ENCODE data around the gene SEMA3C. TPM values are rescaled to one million over a fixed set of nuclear protein-coding genes. Genes with fewer than 3 reads are reported as not detected.

SEMA3C gene
- total RNA-seq, 4 donors from 2014 or later, result 117 to 181 (median 158) TPM

DNA sequence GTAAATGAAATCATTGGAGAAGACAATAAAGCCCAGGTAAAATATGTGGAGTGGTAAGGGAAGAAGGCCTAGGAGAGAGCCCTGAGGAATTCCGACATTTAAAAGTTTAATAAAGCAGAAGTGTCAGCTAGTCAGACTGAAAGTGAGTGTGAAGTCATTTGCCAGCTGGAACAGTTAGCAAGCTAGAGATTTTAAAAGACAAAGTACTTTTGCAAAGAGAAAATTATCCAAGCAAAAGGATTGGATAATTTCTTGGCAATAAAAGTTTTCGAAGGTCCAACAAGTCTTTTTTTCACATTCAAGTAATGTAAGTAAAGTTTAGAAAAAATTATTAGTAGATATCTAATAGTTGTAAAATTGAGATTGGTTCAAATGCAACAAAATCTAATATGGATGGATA is 27.1 kb upstream of the SEMA3C start:
- Histone ChIP-seq H3K9me3 (no peaks in the 10 kb centered on the region), H3K4me1 (peaks cover 10 to 35% (median 29%) of the 10 kb centered on the region in 4 donors), H3K36me3 (no peaks in the 10 kb centered on the region), H3K27ac (replicated peaks in 1 of 4) (no peak overlapping the region), H3K4me3 (no peak overlapping the region), H3K27me3 (no peaks in the 10 kb centered on the region)
- intact Hi-C loops (cut with DNase I), result no loop called here
- no peak for TF ChIP-seq EP300 (IDR thresholded peaks at IDR 0.05)
- TF ChIP-seq, protein P1, sequence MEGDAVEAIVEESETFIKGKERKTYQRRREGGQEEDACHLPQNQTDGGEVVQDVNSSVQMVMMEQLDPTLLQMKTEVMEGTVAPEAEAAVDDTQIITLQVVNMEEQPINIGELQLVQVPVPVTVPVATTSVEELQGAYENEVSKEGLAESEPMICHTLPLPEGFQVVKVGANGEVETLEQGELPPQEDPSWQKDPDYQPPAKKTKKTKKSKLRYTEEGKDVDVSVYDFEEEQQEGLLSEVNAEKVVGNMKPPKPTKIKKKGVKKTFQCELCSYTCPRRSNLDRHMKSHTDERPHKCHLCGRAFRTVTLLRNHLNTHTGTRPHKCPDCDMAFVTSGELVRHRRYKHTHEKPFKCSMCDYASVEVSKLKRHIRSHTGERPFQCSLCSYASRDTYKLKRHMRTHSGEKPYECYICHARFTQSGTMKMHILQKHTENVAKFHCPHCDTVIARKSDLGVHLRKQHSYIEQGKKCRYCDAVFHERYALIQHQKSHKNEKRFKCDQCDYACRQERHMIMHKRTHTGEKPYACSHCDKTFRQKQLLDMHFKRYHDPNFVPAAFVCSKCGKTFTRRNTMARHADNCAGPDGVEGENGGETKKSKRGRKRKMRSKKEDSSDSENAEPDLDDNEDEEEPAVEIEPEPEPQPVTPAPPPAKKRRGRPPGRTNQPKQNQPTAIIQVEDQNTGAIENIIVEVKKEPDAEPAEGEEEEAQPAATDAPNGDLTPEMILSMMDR (IDR thresholded peaks at IDR 0.05), result no peak
- TF ChIP-seq POLR2AphosphoS5 (IDR thresholded peaks at IDR 0.05), result no peak
- TF ChIP-seq POLR2A (IDR thresholded peaks at IDR 0.05; ENCODE audit: low read depth), result no peak
- DNase-seq (ENCODE audit: extremely low spot score), result no peak
- 36% methylated on average over 2 of the region's 2 CpGs for WGBS

DNA sequence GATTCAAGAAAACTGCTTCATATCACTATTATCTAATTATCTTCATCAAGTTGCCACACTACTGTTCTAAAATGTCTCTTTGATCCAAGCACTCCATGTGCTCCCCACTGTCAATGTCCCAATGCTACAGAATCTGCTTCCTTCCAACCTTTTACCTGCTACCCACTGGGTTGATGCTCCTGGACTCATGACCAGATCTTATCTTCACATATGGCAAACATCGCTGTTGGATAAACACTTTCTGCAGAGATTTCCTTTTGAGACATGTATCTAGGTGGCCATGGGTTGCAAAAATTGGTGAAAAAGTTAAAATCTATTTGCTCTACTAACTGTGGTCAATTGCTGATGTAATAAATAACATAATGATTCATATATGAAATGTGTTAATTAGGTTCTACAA is 24.5 kb upstream of the SEMA3C start:
- H3K4me3 ChIP-seq, result no peak overlapping the region
- WGBS, result 100% methylated on average over 1 of the region's 1 CpG
- H3K9me3 ChIP-seq, result no peaks in the 10 kb centered on the region
- H3K36me3 ChIP-seq, result no peaks in the 10 kb centered on the region
- intact Hi-C loops (cut with DNase I), result no loop called here
- no peak for DNase-seq (ENCODE audit: extremely low spot score)
- peaks cover 10 to 40% (median 31%) of the 10 kb centered on the region in 4 donors for H3K4me1 ChIP-seq
- H3K27me3 ChIP-seq, result no peaks in the 10 kb centered on the region
- TF ChIP-seq EP300 (IDR thresholded peaks at IDR 0.05) (no peak), POLR2A (IDR thresholded peaks at IDR 0.05; ENCODE audit: low read depth) (no peak), POLR2AphosphoS5 (IDR thresholded peaks at IDR 0.05) (no peak)
- TF ChIP-seq, protein P1 (IDR thresholded peaks at IDR 0.05), result no peak
- peak overlapping the region in 1 of 4 donors; percentile 64 for H3K27ac ChIP-seq (replicated peaks in 1 of 4)

DNA sequence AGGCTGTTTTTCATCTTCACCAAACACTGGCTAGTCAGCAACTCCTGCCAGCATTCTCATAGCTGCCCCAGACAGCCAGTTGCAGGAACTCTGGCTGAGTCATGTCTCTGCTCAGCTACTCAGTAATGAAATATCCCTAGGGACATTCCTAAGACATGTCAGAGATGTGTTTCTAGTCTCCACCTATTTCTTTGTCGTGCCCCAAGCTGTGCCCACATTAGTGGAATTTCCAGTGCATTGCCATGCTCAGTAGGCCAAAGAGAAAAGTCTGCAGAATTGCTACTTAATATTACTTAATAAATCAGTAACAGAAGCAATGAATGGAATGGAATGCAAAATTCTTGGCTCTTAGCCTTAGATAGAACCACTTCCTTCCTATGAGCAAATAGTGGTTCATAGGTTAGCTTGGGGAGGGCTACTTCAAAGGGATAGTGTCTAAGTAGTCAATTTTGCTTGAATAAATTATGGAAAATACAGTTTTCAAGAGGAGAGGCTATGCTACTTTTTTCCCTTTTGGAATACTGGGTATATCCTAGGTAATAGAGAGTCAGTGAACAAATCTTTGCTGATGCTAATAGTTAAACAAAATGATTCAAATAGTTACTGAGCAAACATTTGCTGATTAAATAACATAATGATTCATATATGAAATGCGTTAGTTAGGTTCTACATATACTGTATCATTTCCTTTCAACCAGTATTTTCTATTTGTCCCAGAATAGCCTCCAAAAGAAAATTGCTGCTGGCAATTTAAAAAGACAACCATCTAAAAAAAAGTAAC is 23.6 kb upstream of the SEMA3C start:
- intact Hi-C loops (cut with DNase I), result no loop called here
- Histone ChIP-seq H3K9me3 (no peaks in the 10 kb centered on the region), H3K27me3 (no peaks in the 10 kb centered on the region), H3K4me1 (peaks cover 10 to 40% (median 31%) of the 10 kb centered on the region in 4 donors), H3K4me3 (no peak overlapping the region), H3K36me3 (no peaks in the 10 kb centered on the region), H3K27ac (replicated peaks in 1 of 4) (peak overlapping the region; percentile 55 to 71 (median 63))
- TF ChIP-seq, protein P1 (IDR thresholded peaks at IDR 0.05), result no peak
- peak; percentile 53 to 72 for TF ChIP-seq POLR2AphosphoS5 (IDR thresholded peaks at IDR 0.05)
- no peak for DNase-seq (ENCODE audit: extremely low spot score)
- 52% methylated on average over 2 of the region's 2 CpGs for WGBS

DNA sequence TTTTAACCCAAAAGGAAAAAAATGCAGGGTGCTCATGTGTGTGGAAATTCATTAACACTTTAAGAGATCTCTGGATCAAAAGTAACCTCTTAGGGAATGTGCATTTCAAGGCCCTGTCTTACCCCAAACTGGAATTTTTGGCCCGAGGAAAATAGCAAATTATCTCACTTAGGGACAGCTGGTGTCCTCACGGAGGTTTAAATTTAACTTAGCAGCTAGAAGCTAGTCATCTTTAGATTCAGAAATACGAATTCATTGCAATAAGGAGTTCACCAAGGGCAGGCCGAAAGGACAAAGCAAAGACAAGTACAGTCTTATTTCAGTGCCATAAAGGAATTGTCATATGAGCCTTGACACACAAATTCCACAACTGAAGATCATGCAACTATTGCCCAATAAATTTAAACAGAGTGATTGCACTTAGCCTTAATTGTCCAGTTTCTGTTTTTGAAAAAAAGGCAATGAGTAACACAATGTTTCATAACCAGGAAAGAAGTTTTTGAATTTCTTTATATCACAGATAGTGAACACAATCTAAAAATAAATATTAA is 22.4 kb upstream of the SEMA3C start:
- peak overlapping the region in 3 of 4 donors; percentile 8 to 64 (median 62) for H3K27ac ChIP-seq (replicated peaks in 1 of 4)
- no peaks in the 10 kb centered on the region for H3K9me3 ChIP-seq
- H3K4me1 ChIP-seq, result peaks cover 10 to 37% (median 29%) of the 10 kb centered on the region in 4 donors
- no peak for TF ChIP-seq EP300 (IDR thresholded peaks at IDR 0.05)
- TF ChIP-seq, protein P1 (IDR thresholded peaks at IDR 0.05), result no peak
- no peak for TF ChIP-seq POLR2A (IDR thresholded peaks at IDR 0.05; ENCODE audit: low read depth)
- TF ChIP-seq POLR2AphosphoS5 (IDR thresholded peaks at IDR 0.05), result peak in 1 of 2 donors; percentile 66
- H3K27me3 ChIP-seq, result no peaks in the 10 kb centered on the region
- WGBS, result 69% methylated on average over 4 of the region's 4 CpGs
- H3K36me3 ChIP-seq, result no peaks in the 10 kb centered on the region
- intact Hi-C loops (cut with DNase I), result no loop called here
- no peak overlapping the region for H3K4me3 ChIP-seq
- no peak for DNase-seq (ENCODE audit: extremely low spot score)
